HepG2 (cell line): ENCODE data around the gene HELZ. TPM values are rescaled to one million over a fixed set of nuclear protein-coding genes. Genes with fewer than 3 reads are reported as not detected.
A peak's percentile ranks its signal among the peaks of the same experiment; 100 is the strongest.

Source experiments
- BORCS8-MEF2B ChIP-seq: sonication (generic); formaldehyde crosslinking; IDR thresholded peaks from 2 replicates; pipeline ENCODE4 v1.8.0; 2022; ENCODE audit warnings: mild to moderate bottlenecking, missing genetic modification reagents
- CREM ChIP-seq, 2 experiments: sonication (generic) in 1 of 2; formaldehyde crosslinking in 1 of 2; IDR thresholded peaks; 2 replicates each; pipeline versions ENCODE4 v1.4.0 to v1.6.1; 2016 to 2020; ENCODE audit warnings: antibody characterized with exemption in 1 of 2, mild to moderate bottlenecking in 1 of 2, missing genetic modification reagents in 1 of 2
- ISL2 ChIP-seq: sonication (generic); formaldehyde crosslinking; IDR thresholded peaks from 2 replicates; pipeline ENCODE4 v1.5.0; 2020; ENCODE audit warnings: missing genetic modification reagents
- JARID2 ChIP-seq: sonication (generic); formaldehyde crosslinking; IDR thresholded peaks from 2 replicates; pipeline ENCODE4 v1.8.1; 2023; ENCODE audit warnings: missing genetic modification reagents, inconsistent platforms; ENCODE audit not compliant: insufficient replicate concordance
- KDM5A ChIP-seq: fragments of 200-600 bp; sonication (generic); IDR thresholded peaks from 2 replicates; pipeline ENCODE4 v1.7.0; 2018; ENCODE audit warnings: antibody characterized with exemption, mild to moderate bottlenecking, low read length, borderline replicate concordance
- MLLT10 ChIP-seq: sonication (generic); formaldehyde crosslinking; IDR thresholded peaks from 2 replicates; pipeline ENCODE4 v1.4.0; 2020; ENCODE audit warnings: missing genetic modification reagents
- NBN ChIP-seq: fragments of 450-650 bp; conservative IDR thresholded peaks from 2 replicates; pipeline ENCODE4 v1.6.1; 2017
- PHF21A ChIP-seq: sonication (generic); formaldehyde crosslinking; IDR thresholded peaks from 2 replicates; pipeline ENCODE4 v1.5.0; 2020; ENCODE audit warnings: mild to moderate bottlenecking, missing genetic modification reagents
- SAFB2 ChIP-seq: sonication (generic); formaldehyde crosslinking; IDR thresholded peaks from 2 replicates; pipeline ENCODE4 v1.5.1; 2020; ENCODE audit warnings: missing genetic modification reagents, low read depth, mild to moderate bottlenecking, borderline replicate concordance
- TSC22D2 ChIP-seq: sonication (generic); formaldehyde crosslinking; IDR thresholded peaks from 2 replicates; pipeline ENCODE4 v1.5.1; 2020; ENCODE audit warnings: missing genetic modification reagents, mild to moderate bottlenecking, borderline replicate concordance
- ZBTB1 ChIP-seq: sonication (generic); formaldehyde crosslinking; IDR thresholded peaks from 2 replicates; pipeline ENCODE4 v1.4.0; 2020; ENCODE audit warnings: missing genetic modification reagents, borderline replicate concordance
- ZNF17 ChIP-seq: sonication (generic); formaldehyde crosslinking; IDR thresholded peaks from 2 replicates; pipeline ENCODE4 v1.5.0; 2020; ENCODE audit warnings: mild to moderate bottlenecking, missing genetic modification reagents
- ZNF460 ChIP-seq: sonication (generic); formaldehyde crosslinking; IDR thresholded peaks from 2 replicates; pipeline ENCODE4 v1.5.1; 2020; ENCODE audit warnings: missing genetic modification reagents, mild to moderate bottlenecking, borderline replicate concordance
- ZNF605 ChIP-seq: sonication (generic); formaldehyde crosslinking; IDR thresholded peaks from 2 replicates; pipeline ENCODE4 v1.8.0; 2022; ENCODE audit warnings: mild to moderate bottlenecking, missing genetic modification reagents
- ZNF674 ChIP-seq: sonication (generic); formaldehyde crosslinking; IDR thresholded peaks from 2 replicates; pipeline ENCODE4 v1.5.0; 2020; ENCODE audit warnings: low read depth, mild to moderate bottlenecking, missing genetic modification reagents
- ZNF7 ChIP-seq: IDR thresholded peaks from 2 replicates; pipeline ENCODE4 v1.6.1; 2016; ENCODE audit warnings: missing biosample characterization, missing genetic modification reagents
- ZNF746 ChIP-seq: sonication (generic); formaldehyde crosslinking; IDR thresholded peaks from 2 replicates; pipeline ENCODE4 v1.8.0; 2022; ENCODE audit warnings: mild to moderate bottlenecking, missing genetic modification reagents
- ZNF775 ChIP-seq: sonication (generic); formaldehyde crosslinking; IDR thresholded peaks from 2 replicates; pipeline ENCODE4 v1.4.0; 2020; ENCODE audit warnings: missing genetic modification reagents, mild to moderate bottlenecking, moderate library complexity, borderline replicate concordance
- ZNF792 ChIP-seq: IDR thresholded peaks from 2 replicates; pipeline ENCODE4 v1.6.1; 2016
- ZNF83 ChIP-seq: sonication (generic); formaldehyde crosslinking; IDR thresholded peaks from 2 replicates; pipeline ENCODE4 v1.4.0; 2020; ENCODE audit warnings: missing genetic modification reagents, mild to moderate bottlenecking, borderline replicate concordance
- polyA plus RNA-seq, 8 experiments: library from polyadenylated mRNA; depleted of rRNA in 3 of 8; stranded (reverse) in 7 of 8; unstranded in 1 of 8; fragments of >200 nt; fragmentation: Illumina TruSeq in 4 of 8; extraction: Trizol in 4 of 8; gene quantifications; 2 replicates each; pipeline versions ENCODE4 v1.2.1 to v1.2.3, GENCODE V29; 2011 to 2016; ENCODE audit warnings: low read depth in 4 of 8, missing spikeins in 1 of 8, mixed read lengths in 1 of 8; ENCODE audit not compliant: insufficient read depth in 1 of 8
- total RNA-seq, 5 experiments: library from RNA; depleted of rRNA; stranded (reverse); fragments of >200 nt; fragmentation: Illumina TruSeq; extraction: Trizol; gene quantifications; 2 replicates each; pipeline ENCODE4 v1.2.3, GENCODE V29; 2016; ENCODE audit warnings: low read depth in 1 of 5
- TF ChIP-seq, protein P1 (sequence below): IDR thresholded peaks from 2 replicates; pipeline ENCODE4 v1.6.1; 2016; ENCODE audit warnings: low read depth
- TF ChIP-seq, protein P2 (sequence below): sonication (generic); formaldehyde crosslinking; IDR thresholded peaks from 2 replicates; pipeline ENCODE4 v1.5.1; 2020; ENCODE audit warnings: missing genetic modification reagents, mild to moderate bottlenecking, borderline replicate concordance
- TF ChIP-seq, protein P3 (sequence below): sonication (generic); formaldehyde crosslinking; IDR thresholded peaks from 2 replicates; pipeline ENCODE4 v1.4.0; 2020; ENCODE audit warnings: missing genetic modification reagents

HELZ gene
- total and polyA plus RNA-seq, 2 of the 13 experiments (the other 11 are each of a cell fraction or from before 2014, with no cell fraction given), result 35.3 to 52.4 TPM

DNA sequence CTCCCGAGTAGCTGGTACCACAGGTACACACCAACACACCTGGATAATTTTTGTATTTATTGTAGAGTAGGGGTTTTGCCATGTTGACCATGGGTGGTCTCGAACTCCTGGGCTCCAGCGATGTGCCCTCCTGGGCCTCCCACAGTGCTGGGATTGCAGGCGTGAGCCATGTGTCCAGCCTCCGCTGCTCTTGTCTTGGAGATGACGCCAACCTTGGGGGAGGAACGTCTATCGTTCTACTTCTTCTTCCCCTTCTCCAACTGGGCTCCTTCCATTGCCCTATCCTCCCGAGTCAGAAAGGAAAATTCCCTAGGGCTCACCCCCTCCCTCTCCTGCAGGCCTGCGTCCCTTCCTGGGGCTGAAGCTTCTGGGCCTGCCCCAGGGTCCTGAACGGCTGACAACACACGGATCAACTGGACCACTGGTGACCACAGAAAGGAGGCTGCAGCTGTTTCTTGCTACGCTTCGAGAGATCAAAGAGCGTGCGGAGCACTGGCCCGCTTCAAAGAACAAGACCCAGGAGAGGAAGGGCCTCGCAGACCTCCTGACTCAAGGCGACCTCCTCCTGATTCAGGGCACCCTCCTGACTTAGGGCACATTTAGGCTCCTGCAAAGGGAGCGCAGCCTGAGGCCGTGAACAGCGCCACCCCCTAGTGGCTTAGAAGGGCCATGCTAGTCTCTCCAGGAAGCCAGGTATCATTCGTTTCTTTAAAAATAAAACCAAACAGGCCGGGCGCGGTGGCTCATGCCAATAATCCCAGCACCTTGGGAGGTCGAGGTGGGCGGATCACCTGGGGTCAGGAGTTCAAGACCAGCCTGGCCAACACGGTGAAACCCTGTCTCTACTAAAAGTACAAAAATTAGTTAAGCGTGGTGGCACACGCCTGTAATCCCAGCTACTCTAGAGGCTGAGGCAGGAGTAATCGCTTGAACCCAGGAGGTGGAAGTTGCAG lies 48.5 kb upstream of the HELZ start (continued):
- no peak for TF ChIP-seq BORCS8-MEF2B (CRISPR knock-in tag)
- no peak for TF ChIP-seq ZNF792
- no peak for TF ChIP-seq ZNF17 (CRISPR knock-in tag)
- no peak for TF ChIP-seq KDM5A
- TF ChIP-seq TSC22D2 (CRISPR knock-in tag), result 0 out of 2 replicates have a peak, but pooled peaks have one; percentile 56
- TF ChIP-seq ZNF775 (CRISPR knock-in tag), result no peak
- TF ChIP-seq MLLT10 (CRISPR knock-in tag), result no peak
- TF ChIP-seq, protein P1, sequence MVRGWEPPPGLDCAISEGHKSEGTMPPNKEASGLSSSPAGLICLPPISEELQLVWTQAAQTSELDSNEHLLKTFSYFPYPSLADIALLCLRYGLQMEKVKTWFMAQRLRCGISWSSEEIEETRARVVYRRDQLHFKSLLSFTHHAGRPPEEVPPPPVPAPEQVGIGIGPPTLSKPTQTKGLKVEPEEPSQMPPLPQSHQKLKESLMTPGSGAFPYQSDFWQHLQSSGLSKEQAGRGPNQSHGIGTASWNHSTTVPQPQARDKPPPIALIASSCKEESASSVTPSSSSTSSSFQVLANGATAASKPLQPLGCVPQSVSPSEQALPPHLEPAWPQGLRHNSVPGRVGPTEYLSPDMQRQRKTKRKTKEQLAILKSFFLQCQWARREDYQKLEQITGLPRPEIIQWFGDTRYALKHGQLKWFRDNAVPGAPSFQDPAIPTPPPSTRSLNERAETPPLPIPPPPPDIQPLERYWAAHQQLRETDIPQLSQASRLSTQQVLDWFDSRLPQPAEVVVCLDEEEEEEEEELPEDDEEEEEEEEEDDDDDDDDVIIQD (CRISPR knock-in tag), result no peak; the same call in 1 of the 2 replicates
- peak; percentile 25; the same call in 1 of the 2 replicates for TF ChIP-seq SAFB2 (CRISPR knock-in tag)
- no peak for TF ChIP-seq ZNF7 (CRISPR knock-in tag)
- TF ChIP-seq ZNF746 (CRISPR knock-in tag), result no peak
- TF ChIP-seq, protein P2, sequence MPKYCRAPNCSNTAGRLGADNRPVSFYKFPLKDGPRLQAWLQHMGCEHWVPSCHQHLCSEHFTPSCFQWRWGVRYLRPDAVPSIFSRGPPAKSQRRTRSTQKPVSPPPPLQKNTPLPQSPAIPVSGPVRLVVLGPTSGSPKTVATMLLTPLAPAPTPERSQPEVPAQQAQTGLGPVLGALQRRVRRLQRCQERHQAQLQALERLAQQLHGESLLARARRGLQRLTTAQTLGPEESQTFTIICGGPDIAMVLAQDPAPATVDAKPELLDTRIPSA (CRISPR knock-in tag), result no peak
- 0 out of 2 replicates have a peak, but pooled peaks have one; percentile 23 for TF ChIP-seq ZNF605 (CRISPR knock-in tag)
- TF ChIP-seq ZNF674 (CRISPR knock-in tag), result no peak
- TF ChIP-seq ZNF83 (CRISPR knock-in tag), result no peak
- TF ChIP-seq, protein P3, sequence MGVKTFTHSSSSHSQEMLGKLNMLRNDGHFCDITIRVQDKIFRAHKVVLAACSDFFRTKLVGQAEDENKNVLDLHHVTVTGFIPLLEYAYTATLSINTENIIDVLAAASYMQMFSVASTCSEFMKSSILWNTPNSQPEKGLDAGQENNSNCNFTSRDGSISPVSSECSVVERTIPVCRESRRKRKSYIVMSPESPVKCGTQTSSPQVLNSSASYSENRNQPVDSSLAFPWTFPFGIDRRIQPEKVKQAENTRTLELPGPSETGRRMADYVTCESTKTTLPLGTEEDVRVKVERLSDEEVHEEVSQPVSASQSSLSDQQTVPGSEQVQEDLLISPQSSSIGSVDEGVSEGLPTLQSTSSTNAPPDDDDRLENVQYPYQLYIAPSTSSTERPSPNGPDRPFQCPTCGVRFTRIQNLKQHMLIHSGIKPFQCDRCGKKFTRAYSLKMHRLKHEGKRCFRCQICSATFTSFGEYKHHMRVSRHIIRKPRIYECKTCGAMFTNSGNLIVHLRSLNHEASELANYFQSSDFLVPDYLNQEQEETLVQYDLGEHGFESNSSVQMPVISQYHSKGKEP (CRISPR knock-in tag), result no peak
- no peak for TF ChIP-seq ZNF460 (CRISPR knock-in tag)
- no peak for TF ChIP-seq ZBTB1 (CRISPR knock-in tag)
- no peak for TF ChIP-seq ISL2 (CRISPR knock-in tag)
- TF ChIP-seq JARID2 (CRISPR knock-in tag), result no peak
- 0 out of 2 replicates have a peak, but pooled peaks have one; percentile 12 for TF ChIP-seq PHF21A (CRISPR knock-in tag)
- no peak for TF ChIP-seq NBN
- TF ChIP-seq CREM (IDR thresholded peaks at IDR 0.05), result no peak
- TF ChIP-seq CREM (CRISPR knock-in tag; IDR thresholded peaks at IDR 0.05), result no peak
